ENCODE data around the gene ARHGDIA.

DNA sequence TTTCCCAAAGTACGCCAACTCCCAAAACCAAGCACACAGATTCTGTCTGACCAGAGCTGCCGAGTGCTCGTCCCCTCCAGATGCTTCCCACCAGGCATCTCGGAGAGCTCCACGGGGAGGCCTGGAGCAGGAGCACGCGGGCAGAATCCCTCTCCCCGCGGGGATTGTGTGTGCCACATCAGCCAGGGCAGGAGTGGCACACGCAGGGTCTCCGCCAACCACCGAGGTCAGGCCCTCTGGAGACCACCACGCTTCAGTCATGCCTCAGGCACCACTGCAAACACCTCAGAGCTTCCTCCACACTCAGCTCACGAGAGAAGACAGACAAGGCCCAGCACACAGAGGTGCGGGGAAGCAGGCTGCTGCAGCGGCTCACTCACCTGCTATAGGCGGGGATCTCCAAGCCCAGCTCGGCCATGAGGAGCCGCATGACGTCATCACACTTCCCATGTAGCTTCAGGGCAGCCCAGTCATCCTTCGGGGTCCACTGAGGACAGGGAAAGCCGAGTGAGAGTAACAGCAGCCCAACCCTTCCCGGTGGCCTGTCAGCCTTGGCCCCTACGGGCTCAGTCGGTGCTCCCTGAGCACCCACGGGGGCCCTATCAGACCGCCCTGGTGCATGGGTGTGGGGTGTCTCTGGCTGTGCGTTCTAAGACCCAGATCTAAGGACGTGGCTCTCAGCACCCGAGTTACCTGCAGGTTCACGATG, 42.4 kb upstream of the ARHGDIA start:
- no peak for TF ChIP-seq EZH2 (IDR thresholded peaks at IDR 0.05)
- TF ChIP-seq POLR2AphosphoS5 (IDR thresholded peaks at IDR 0.05; ENCODE audit: borderline replicate concordance, low read depth, low read length): no peak
